GM20431 (cell line): ENCODE results near the gene TTF1.

Experiments
- in situ Hi-C: fragments of 300-500 bp; cut with MseI, MboI; formaldehyde crosslinking; loops from one replicate; pipeline ENCODE4 v1.15.0; 2020; ENCODE audit warnings: low sequenced_read_pairs; ENCODE audit not compliant: unreplicated experiment

Gene TTF1, protein sequence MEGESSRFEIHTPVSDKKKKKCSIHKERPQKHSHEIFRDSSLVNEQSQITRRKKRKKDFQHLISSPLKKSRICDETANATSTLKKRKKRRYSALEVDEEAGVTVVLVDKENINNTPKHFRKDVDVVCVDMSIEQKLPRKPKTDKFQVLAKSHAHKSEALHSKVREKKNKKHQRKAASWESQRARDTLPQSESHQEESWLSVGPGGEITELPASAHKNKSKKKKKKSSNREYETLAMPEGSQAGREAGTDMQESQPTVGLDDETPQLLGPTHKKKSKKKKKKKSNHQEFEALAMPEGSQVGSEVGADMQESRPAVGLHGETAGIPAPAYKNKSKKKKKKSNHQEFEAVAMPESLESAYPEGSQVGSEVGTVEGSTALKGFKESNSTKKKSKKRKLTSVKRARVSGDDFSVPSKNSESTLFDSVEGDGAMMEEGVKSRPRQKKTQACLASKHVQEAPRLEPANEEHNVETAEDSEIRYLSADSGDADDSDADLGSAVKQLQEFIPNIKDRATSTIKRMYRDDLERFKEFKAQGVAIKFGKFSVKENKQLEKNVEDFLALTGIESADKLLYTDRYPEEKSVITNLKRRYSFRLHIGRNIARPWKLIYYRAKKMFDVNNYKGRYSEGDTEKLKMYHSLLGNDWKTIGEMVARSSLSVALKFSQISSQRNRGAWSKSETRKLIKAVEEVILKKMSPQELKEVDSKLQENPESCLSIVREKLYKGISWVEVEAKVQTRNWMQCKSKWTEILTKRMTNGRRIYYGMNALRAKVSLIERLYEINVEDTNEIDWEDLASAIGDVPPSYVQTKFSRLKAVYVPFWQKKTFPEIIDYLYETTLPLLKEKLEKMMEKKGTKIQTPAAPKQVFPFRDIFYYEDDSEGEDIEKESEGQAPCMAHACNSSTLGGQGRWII

DNA sequence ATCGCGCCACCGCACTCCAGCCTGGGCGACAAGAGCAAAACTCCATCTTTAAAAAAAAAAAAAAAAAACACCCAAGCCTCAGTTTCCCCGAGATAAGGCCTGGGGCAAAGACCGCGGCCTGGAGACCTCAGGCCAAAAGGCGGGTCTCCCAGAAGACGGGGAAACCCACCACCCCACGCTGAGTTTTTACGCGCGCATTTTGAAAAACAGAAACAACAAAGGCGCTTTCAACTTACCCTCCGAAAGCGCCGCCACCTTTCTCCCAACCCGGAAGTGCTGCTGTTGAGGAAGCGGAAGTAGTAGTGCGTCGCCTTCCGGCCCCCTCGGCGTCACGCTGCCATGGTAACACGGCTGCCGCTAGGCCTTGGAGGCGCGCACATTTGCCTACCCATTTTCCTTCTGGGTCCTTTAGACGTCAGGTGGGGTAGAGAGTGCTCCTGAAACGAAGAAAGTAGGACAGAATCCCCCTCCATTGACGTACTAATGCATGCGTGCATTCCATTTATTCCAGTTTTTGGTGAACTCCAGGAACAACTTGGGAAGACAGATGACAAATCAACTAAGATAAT is at the start of gene TTF1:
Gene TTF1, minus strand, starts transcription at position 287 of the 569 bp plus-strand sequence. CDS start 4,019 bp downstream, outside the sequence.
- in situ Hi-C loops: no loop called here

DNA sequence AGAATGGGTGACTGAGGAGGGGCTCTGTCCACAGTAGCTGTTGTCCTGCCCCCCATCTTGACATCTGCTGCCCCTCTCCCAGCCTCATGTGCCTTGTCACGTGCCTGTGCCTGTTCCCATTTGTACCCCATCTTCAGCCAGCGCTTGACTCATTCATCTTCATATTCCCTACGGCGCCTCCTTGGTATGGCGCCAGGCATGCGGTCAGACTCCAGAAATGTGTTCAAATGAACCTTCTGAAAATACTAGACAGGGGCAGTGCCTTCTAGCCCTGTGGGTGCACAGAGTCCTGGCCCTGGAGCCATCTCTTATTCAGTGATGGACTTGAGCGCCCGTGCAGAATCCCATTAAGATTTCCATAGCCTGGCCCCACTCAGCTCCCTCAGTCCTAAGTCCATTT is 49.6 kb upstream of the TTF1 start:
- in situ Hi-C loops: no loop called here

DNA sequence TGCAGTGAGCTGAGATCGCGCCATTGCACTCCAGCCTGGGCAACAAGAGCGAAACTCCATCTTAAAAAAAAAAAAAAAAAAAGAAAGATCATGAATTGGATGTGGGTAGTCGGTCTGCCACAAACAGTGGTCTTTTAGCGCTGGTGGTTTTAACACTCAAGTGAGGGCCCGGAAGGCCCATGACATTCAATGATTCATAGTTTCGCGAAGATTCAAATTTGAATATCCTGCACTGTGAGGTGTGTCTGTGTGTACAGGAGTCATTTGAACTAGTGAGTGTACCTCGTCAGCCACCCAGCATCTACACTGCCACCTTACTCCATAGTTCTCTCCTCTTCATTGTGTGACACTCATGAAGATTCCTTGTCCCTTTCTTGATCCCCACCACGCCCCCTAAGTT is 44.6 kb upstream of the TTF1 start:
- in situ Hi-C loops: no loop called here

- in situ Hi-C loops: no loop called here
These were observed 41.3 kb upstream of the TTF1 start for GRCh38 chr9:132447902-132448301.

GRCh38 chr9:132447346-132447745 is 40.7 kb upstream of the TTF1 start:
- in situ Hi-C loops: no loop called here

DNA sequence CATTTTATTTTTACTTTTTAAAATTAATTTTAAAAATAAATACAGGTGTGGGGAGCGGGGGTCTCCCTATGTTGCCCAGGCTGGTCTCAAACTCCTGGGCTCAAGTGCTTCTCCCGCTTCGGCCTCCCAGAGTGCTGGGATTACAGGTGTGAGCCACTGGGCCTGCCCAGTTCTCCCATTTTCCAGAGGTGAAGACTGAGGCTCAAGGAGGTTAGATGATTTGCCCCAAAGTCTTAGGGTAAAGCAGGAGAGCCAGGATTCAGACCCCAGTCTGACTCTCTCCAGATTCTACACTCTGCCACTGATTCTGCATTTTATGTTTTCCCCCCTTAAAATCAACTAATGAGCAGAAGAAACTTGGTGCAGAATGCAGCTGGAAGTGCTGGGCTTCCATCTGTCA is 40.2 kb upstream of the TTF1 start:
- in situ Hi-C loops: no loop called here

DNA sequence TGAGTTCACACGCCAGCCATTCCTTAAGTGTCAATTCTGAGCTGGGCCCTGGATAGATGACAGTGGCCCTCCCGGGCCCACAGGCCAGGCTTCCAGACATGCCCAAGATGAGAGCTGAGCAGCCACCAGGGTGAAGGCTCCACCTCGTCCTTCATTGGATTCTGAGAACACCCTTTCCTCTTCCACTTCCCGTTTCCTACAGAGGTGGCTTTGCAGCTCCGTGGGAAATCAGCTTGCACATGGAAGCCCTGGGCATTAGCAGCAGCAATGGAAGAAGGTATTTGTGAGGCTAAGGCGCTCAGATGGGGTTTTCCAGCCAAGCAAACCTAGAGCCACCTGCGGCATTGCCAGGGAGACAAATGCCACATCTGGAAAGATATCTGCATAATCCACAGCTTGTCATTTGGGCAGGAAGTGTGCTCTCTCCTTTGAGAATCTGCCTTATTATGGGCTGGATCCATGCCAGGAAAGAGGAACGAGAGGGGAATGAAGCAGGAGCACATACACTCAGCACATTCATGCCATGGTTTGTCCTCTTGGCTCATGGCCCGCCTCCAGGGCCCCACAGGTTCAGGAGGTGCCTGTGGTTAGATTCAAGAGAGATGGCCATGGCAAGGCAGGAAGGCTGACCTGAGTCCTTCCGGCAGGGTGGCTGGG is 37.4 kb upstream of the TTF1 start:
- in situ Hi-C loops: no loop called here

- in situ Hi-C loops: no loop called here
These were observed 34.8 kb upstream of the TTF1 start for GRCh38 chr9:132441404-132441803.

DNA sequence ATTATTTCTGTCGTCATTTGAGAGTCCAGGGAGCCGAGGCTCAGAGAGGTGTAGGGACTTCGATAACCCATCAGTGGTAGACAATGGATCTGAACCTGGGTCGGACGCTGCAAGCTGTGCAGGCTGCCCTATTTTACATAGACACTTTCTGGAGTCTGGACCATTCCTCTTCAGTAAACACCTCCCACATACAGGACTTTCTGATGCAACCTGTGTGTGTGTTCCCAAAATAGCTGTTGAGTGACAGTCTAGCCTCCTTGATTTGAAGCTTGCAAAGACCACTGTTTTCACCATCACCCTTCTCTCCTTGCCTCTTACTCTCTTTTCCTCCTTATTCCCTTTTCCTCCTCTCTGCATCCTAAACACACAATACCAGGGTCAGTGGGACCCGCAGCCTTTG is 34.1 kb upstream of the TTF1 start:
- in situ Hi-C loops: no loop called here

DNA sequence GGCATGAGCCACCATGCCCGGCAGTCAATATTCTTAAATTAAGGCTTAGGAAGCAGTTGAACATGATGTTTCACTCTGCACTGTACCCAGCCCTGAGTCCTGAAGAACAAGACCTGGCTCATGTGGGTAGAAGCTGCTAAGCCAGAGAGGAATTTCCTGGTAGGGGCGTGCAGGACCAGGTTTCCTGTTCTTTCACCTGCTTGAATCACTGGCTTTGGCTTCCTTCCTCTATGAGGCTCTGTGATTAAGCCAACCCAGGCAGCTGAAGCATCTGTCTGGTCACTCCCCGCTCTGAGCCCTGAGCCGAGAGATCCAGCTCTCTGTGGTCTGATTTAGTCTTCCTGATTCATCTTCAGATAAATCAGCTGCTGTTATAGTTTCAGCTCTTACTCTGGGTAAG is 32.5 kb upstream of the TTF1 start:
- in situ Hi-C loops: no loop called here

DNA sequence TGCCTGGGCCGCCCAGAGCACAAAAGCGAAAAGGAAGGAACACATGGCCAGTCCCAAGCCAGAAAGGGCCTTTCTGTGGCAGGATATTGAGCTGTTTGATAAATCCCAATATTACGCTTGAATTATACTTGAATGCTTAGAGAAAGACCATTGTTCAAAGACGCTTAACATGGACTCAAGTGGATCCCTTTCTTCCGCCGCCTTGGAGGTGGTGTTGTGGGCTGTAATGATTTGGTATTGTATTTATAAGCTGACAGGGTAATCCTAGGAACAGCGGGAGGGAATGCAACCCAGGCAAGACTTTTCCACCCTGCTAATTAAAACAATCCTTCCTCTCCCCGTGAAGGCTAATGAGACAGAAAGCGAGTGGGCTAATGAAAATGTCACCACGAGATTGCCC is 28.2 kb upstream of the TTF1 start:
- in situ Hi-C loops: no loop called here

DNA sequence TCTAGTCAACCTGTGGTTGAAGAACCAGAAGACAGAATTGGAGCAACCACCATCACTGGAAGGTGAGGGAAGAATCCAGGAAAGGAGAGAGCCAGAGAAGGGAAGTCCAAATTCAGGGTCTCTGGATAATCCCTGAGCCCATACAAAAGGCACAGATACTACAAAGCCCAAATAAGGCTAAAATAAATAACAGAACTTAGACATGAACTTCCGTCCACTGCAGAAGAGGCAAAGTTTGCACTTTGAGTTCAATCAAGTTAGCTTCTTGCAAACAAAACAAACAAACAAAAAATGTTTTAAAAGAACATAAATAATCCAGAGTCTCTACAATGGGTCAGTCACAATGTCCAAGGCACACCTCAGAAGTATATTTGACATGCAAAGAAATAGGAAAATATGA is 24.4 kb upstream of the TTF1 start:
- in situ Hi-C loops: no loop called here

- in situ Hi-C loops: no loop called here
These were observed 20.2 kb upstream of the TTF1 start for GRCh38 chr9:132426639-132427414.

- in situ Hi-C loops: no loop called here
These were observed 19.0 kb upstream of the TTF1 start for GRCh38 chr9:132425675-132426062.

DNA sequence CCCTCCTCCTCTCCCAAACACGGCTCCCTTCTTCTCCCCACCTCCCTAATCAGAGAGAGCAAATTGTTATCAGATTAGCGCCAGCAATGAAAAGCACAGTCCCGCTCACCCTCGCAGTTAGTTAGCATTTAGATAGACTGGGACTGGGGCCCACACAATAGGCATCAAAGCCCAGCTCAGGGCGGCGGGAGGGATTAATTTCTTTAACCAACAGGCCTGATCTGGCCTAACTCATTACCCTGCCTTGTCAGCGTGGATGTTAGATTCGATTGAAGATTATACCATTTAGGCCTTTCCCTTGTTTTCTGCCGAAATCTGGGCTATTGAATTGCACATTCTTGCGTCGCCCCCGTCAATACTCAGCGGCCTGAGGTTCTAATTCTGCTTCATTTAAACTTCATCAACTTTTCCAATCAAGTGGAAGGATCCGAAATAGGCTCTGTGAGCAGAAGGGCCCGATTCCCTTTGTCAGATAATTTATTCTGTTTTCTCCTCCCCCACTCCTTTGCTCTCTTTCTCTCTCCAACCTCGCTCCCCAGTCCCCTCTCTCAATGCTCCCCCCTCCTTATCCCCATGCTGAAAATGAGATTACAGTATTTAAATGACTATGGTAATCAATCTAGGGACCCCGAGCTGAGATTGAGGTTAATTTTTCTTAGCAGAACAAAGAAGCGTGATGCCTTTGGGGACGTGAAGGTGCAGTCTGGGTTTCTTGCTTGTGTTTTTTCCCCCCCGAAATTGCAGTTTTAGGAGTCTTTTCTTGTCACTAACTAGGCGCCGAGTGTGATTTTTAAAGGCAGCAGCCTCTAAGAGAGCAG is 18.4 kb upstream of the TTF1 start:
- in situ Hi-C loops: no loop called here

DNA sequence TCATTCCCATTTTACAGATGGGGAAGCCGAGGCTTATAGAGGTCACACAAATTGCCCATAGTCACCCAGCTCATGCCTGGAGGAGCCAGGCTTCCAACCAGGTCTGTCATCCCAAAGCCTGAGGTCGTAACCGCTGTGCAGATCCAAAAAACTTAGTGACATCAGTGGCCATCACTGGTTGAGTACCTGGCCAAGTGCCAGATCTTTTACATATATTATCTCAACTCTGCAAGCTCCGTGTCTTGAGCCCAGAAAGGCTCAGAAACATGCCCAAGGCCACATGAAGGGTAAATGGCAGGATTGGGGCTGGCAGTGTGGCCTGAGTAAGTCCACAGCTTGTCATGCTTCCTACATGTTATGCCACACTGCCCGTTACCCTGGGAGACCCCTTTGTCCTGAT is 16.9 kb upstream of the TTF1 start:
- in situ Hi-C loops: no loop called here

GRCh38 chr9:132422574-132422973 is 15.9 kb upstream of the TTF1 start:
- in situ Hi-C loops: no loop called here

- in situ Hi-C loops: loop anchor here (10.0 kb wide), 1 partner anchor 376 kb away; no protein-coding TSS in a partner anchor
These were observed 12.2 kb upstream of the TTF1 start for GRCh38 chr9:132418726-132419363.
